ENCODE measurements around the gene OPN4. TPM values are rescaled to one million over a fixed set of nuclear protein-coding genes. Genes with fewer than 3 reads are reported as not detected.

Gene OPN4
- total RNA-seq, 2 experiments from 2014 or later, result not detected

DNA sequence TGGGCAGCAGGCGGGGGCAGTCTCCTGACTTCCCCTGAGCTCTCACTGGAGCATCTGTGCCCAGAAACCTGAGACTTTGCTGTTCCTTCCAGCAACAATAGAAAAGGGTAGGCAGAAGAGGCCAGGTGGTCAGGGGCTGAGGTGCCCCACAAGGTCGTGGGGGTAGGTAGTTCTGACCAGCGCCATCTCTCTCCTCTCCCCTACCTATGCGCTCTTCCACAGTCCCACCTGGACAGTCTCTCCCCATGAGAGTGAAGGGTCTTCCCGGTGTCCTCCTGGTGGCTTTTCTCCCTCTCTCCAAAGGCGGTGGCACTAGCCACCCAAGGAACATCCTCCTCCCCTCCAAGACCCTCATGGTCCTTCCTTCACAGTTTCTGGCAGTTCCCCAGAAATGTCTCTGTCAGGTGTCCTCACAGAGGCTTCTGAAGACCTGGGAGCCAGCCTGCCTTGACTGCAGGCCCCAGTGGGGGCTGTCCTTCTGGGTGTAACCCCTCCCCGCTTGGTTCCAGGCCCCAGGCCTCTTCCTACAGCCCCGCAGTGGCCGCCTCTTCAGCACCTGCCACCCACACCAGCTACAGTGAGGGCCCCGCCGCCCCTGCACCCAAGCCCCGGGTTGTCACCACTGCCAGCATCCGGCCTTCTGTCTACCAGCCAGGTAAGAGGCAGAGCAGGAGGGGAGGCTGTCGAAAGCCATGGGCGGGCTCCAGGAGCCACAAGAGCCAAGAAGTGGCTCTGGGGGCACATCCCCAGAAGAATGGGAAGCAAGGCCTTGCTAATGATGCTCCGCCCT, 55.2 kb downstream of the OPN4 start:
- TF ChIP-seq, protein P1, sequence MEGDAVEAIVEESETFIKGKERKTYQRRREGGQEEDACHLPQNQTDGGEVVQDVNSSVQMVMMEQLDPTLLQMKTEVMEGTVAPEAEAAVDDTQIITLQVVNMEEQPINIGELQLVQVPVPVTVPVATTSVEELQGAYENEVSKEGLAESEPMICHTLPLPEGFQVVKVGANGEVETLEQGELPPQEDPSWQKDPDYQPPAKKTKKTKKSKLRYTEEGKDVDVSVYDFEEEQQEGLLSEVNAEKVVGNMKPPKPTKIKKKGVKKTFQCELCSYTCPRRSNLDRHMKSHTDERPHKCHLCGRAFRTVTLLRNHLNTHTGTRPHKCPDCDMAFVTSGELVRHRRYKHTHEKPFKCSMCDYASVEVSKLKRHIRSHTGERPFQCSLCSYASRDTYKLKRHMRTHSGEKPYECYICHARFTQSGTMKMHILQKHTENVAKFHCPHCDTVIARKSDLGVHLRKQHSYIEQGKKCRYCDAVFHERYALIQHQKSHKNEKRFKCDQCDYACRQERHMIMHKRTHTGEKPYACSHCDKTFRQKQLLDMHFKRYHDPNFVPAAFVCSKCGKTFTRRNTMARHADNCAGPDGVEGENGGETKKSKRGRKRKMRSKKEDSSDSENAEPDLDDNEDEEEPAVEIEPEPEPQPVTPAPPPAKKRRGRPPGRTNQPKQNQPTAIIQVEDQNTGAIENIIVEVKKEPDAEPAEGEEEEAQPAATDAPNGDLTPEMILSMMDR (IDR thresholded peaks at IDR 0.05), result no peak
- no peaks in the 10 kb centered on the region for H3K36me3 Mint-ChIP-seq (ENCODE audit: low read depth)
- ChIA-PET CTCF (interaction anchor here (1.0 to 1.2 kb wide), 2 partner anchors 16 to 197 kb away, joined by 3 to 4 read pairs; no protein-coding TSS in a partner anchor), POLR2A (no interaction called here)
- intact Hi-C loops (cut with micrococcal nuclease), result loop anchor here (5.0 kb wide), 1 partner anchor 48 kb away; the partner anchor contains the start of gene BMPR1A
- peak overlapping the region; percentile 94 for H3K27ac Mint-ChIP-seq
- H3K27me3 Mint-ChIP-seq, result no peaks in the 10 kb centered on the region
- H3K4me1 Mint-ChIP-seq (ENCODE audit: low read depth), result peaks cover 14% of the 10 kb centered on the region
- no peak for DNase-seq
- H3K4me3 Mint-ChIP-seq, result peak overlapping the region; percentile 76
- ATAC-seq, result no peak
- H3K9me3 Mint-ChIP-seq, result no peaks in the 10 kb centered on the region

DNA sequence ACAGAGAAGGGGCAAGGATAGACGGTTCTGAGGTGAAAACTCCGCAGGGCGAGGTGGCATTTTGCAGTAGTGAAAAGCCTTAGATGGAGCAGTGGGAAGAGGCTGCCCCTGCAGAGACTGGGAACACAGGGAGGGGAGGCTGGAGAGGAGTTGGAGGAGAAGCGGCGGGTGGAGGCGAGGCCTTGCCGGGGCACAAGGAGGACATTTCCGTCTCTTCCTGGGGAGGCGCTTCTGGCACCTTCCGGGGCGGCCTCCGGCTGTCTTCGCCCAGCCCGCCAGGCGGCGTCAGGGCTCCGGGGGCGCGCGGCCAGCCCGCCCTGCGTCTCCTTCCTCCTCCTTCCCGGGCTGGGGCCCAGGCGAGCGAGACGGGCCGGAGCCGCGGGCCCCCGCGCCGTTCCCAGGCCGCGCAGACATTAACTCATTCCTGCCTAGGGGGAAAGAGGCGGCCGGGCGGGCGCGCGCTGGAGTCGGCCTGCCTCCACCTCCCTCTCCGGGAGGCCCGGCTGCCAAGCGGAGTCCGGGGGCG, 56.7 kb downstream of the OPN4 start:
- intact Hi-C loops (cut with micrococcal nuclease), result loop anchor here (5.0 kb wide), 1 partner anchor 46 kb away; the partner anchor contains the start of gene BMPR1A
- peaks cover 14% of the 10 kb centered on the region for H3K4me1 Mint-ChIP-seq (ENCODE audit: low read depth)
- POLR2A ChIA-PET, result interaction anchor here (1.1 to 1.8 kb wide), 4 partner anchors 11 to 47 kb away, joined by 3 to 6 read pairs (median 4); no protein-coding TSS in a partner anchor
- H3K9me3 Mint-ChIP-seq, result no peaks in the 10 kb centered on the region
- TF ChIP-seq, protein P1 (IDR thresholded peaks at IDR 0.05), result peak; percentile 86
- ATAC-seq (peak; percentile 91), DNase-seq (peak; percentile 85)
- CTCF ChIA-PET, result interaction anchor here (1.5 kb wide), 1 partner anchor 17 kb away, joined by 8 read pairs; no protein-coding TSS in a partner anchor
- no peaks in the 10 kb centered on the region for H3K27me3 Mint-ChIP-seq
- H3K4me3 Mint-ChIP-seq, result peak overlapping the region; percentile 76
- no peaks in the 10 kb centered on the region for H3K36me3 Mint-ChIP-seq (ENCODE audit: low read depth)
- H3K27ac Mint-ChIP-seq, result peak overlapping the region; percentile 94

DNA sequence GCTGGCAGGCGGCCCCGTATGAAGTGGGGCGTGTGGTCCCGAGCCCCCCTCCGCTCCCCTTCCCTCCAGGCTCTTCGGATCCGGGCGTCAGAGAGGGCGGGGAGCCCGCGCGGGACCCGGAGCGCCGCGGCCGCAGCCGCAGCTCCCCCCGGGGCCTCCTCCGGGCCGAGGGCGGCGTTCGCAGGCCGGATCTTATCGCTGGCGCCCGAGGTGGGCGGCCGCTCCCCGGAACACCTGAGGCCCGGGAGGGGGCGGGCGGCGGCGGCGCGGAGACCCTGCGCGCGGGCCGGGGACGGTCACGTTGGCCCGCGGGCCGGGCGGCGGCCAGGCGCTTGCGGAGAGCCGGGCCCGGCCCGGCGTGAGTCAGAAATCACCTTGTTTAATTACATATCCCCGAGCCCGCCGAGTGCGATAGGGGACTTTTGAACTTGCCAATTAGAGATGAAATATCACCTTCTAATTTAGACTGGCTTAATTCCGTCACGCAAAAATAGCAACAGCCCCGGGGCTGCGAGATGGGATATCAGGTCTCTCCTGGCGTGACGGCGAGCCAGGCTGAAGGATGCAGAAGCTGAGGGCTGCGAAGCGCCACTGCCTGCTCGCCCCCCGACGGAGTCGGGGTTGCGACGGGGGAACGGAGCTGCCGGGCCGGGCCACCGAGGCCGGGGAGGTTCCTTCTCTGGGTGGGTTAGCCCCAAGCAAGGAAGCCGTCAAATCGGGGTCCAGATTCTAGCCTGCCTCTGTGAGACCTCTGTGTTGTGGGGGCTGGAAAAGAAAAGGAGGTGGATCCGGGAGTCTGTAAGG, 57.4 kb downstream of the OPN4 start:
- intact Hi-C loops (cut with micrococcal nuclease), result loop anchor here (5.0 kb wide), 1 partner anchor 46 kb away; the partner anchor contains the start of gene BMPR1A
- peak; percentile 71 for DNase-seq
- peaks cover 14% of the 10 kb centered on the region for H3K4me1 Mint-ChIP-seq (ENCODE audit: low read depth)
- H3K27ac Mint-ChIP-seq, result peak overlapping the region; percentile 94
- no peaks in the 10 kb centered on the region for H3K9me3 Mint-ChIP-seq
- TF ChIP-seq, protein P1 (IDR thresholded peaks at IDR 0.05), result no peak
- peak overlapping the region; percentile 89 for H3K4me3 Mint-ChIP-seq
- POLR2A ChIA-PET, result interaction anchor here (0.6 to 1.9 kb wide), 7 partner anchors 11 to 1669 kb away, joined by 3 to 7 read pairs (median 4); partner anchors contain the start of gene BMPR1A
- ATAC-seq, result peak; percentile 53
- CTCF ChIA-PET, result interaction anchor here (0.9 to 1.5 kb wide), 6 partner anchors 17 to 255 kb away, joined by 3 to 8 read pairs (median 4); no protein-coding TSS in a partner anchor
- H3K36me3 Mint-ChIP-seq (ENCODE audit: low read depth), result no peaks in the 10 kb centered on the region
- H3K27me3 Mint-ChIP-seq, result no peaks in the 10 kb centered on the region

DNA sequence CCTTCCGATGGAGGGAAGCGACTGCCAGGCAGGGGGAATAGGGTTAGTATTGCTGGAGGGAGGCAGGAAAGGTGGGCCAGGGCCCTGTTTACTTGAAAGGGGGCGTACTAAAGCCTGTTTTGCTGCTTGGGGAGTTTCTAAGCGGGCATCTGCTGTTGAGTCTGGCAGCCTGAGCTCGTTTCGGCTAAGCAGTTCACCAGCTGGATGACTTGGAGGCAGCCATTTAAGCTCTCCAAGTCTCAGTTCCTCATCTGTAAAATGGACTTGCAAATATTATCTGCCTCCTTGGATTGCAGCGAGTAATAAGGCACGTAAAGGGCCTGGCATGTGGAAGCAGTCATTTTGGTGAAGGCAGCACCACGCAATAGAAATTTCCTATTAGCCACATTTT, 58.0 kb downstream of the OPN4 start:
- DNase-seq (peak; percentile 24), ATAC-seq (no peak)
- Mint-ChIP-seq H3K9me3 (no peaks in the 10 kb centered on the region), H3K4me1 (ENCODE audit: low read depth) (peaks cover 14% of the 10 kb centered on the region), H3K27ac (peak overlapping the region; percentile 94), H3K27me3 (no peaks in the 10 kb centered on the region), H3K36me3 (ENCODE audit: low read depth) (no peaks in the 10 kb centered on the region), H3K4me3 (peak overlapping the region; percentile 89)
- intact Hi-C loops (cut with micrococcal nuclease), result loop anchor here (5.0 kb wide), 1 partner anchor 45 kb away; the partner anchor contains the start of gene BMPR1A
- ChIA-PET CTCF (interaction anchor here (0.9 to 1.5 kb wide), 6 partner anchors 18 to 255 kb away, joined by 3 to 8 read pairs (median 4); no protein-coding TSS in a partner anchor), POLR2A (interaction anchor here (0.6 to 1.9 kb wide), 5 partner anchors 20 to 1669 kb away, joined by 3 to 7 read pairs (median 5); partner anchors contain the start of gene BMPR1A)
- TF ChIP-seq, protein P1 (IDR thresholded peaks at IDR 0.05), result no peak
